ENCODE data around the gene FLNC.

DNA sequence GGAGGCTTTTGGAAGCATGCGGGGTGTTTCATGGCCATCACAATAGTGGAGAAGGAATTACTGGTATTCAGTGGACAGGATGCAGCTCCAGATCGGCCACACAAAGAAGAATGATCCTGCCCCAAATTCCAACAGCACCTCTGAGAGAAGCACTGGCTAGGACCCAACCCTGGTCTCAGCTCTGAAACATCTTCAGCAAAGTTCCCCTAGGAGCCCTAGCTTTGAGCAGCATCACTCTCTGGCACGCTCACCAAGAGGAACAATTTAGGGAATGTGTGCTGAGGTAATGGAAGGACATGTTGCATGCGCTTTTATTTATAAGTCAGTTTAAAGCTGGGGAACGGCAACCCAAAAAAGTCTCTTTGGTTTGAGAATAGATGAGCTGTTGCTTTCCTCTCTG lies 49.1 kb upstream of the FLNC start:
- TF ChIP-seq, protein P1, sequence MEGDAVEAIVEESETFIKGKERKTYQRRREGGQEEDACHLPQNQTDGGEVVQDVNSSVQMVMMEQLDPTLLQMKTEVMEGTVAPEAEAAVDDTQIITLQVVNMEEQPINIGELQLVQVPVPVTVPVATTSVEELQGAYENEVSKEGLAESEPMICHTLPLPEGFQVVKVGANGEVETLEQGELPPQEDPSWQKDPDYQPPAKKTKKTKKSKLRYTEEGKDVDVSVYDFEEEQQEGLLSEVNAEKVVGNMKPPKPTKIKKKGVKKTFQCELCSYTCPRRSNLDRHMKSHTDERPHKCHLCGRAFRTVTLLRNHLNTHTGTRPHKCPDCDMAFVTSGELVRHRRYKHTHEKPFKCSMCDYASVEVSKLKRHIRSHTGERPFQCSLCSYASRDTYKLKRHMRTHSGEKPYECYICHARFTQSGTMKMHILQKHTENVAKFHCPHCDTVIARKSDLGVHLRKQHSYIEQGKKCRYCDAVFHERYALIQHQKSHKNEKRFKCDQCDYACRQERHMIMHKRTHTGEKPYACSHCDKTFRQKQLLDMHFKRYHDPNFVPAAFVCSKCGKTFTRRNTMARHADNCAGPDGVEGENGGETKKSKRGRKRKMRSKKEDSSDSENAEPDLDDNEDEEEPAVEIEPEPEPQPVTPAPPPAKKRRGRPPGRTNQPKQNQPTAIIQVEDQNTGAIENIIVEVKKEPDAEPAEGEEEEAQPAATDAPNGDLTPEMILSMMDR (IDR thresholded peaks at IDR 0.05): no peak
- TF ChIP-seq POLR2AphosphoS5 (IDR thresholded peaks at IDR 0.05) (no peak), POLR2A (IDR thresholded peaks at IDR 0.05) (no peak)

Measured in suprapubic skin (tissue), 4 donors.